ENCODE measurements around the gene CX3CL1.

The CX3CL1 gene

GRCh38 chr16:57372372-57373116, at the start of gene CX3CL1:
CX3CL1 (plus strand) TSS chr16:57372490; CDS start chr16:57372569, 79 bp downstream.
- peaks cover 0 to 43% (median 10%) of the 10 kb centered on the region in 5 donors for H3K4me1 ChIP-seq (ENCODE audit: control insufficient read depth in 5 of 5, insufficient read depth in 5 of 5, low read length in 5 of 5)
- peak within 1 kb of the TSS in 4 of 5 donors; percentile 50 to 94 (median 79) for H3K9ac ChIP-seq (ENCODE audit: low read length in 5 of 5)
- peaks cover 0 to 2% (median 0%) of the 10 kb centered on the region in 5 donors for H3K36me3 ChIP-seq (ENCODE audit: control insufficient read depth in 5 of 5, insufficient read depth in 5 of 5, low read length in 5 of 5)
- peak within 1 kb of the TSS; percentile 25 to 77 (median 64) for H3K4me3 ChIP-seq (ENCODE audit: low read depth in 1 of 5, low read length in 5 of 5)
- H3K27ac ChIP-seq (ENCODE audit: low read depth, low read length), result peak within 1 kb of the TSS; percentile 86
- peaks cover 2 to 18% (median 8%) of the 10 kb centered on the region in 5 donors for H3K27me3 ChIP-seq (ENCODE audit: control insufficient read depth in 5 of 5, insufficient read depth in 4 of 5, low read length in 5 of 5)
- no peaks in the 10 kb centered on the region for H3K9me3 ChIP-seq (ENCODE audit: control insufficient read depth in 5 of 5, low read length in 5 of 5)

GRCh38 chr16:57324749-57325148, 47.5 kb upstream of the CX3CL1 start:
- Histone ChIP-seq H3K27ac (ENCODE audit: low read depth, low read length) (no peak overlapping the region), H3K9ac (ENCODE audit: low read length in 5 of 5) (no peak overlapping the region), H3K4me3 (ENCODE audit: low read depth in 1 of 5, low read length in 5 of 5) (no peak overlapping the region), H3K9me3 (ENCODE audit: control insufficient read depth in 5 of 5, low read length in 5 of 5) (peaks cover 0 to 12% (median 4%) of the 10 kb centered on the region in 5 donors), H3K4me1 (ENCODE audit: control insufficient read depth in 5 of 5, insufficient read depth in 5 of 5, low read length in 5 of 5) (no peaks in the 10 kb centered on the region), H3K27me3 (ENCODE audit: control insufficient read depth in 5 of 5, insufficient read depth in 4 of 5, low read length in 5 of 5) (no peaks in the 10 kb centered on the region), H3K36me3 (ENCODE audit: control insufficient read depth in 5 of 5, insufficient read depth in 5 of 5, low read length in 5 of 5) (no peaks in the 10 kb centered on the region)

- Histone ChIP-seq H3K4me1 (ENCODE audit: control insufficient read depth in 5 of 5, insufficient read depth in 5 of 5, low read length in 5 of 5) (no peaks in the 10 kb centered on the region), H3K27ac (ENCODE audit: low read depth, low read length) (no peak overlapping the region), H3K27me3 (ENCODE audit: control insufficient read depth in 5 of 5, insufficient read depth in 4 of 5, low read length in 5 of 5) (no peaks in the 10 kb centered on the region), H3K4me3 (ENCODE audit: low read depth in 1 of 5, low read length in 5 of 5) (no peak overlapping the region), H3K36me3 (ENCODE audit: control insufficient read depth in 5 of 5, insufficient read depth in 5 of 5, low read length in 5 of 5) (no peaks in the 10 kb centered on the region), H3K9ac (ENCODE audit: low read length in 5 of 5) (no peak overlapping the region), H3K9me3 (ENCODE audit: control insufficient read depth in 5 of 5, low read length in 5 of 5) (peaks cover 0 to 12% (median 4%) of the 10 kb centered on the region in 5 donors)
Measured at GRCh38 chr16:57325458-57325857, 46.8 kb upstream of the CX3CL1 start.

GRCh38 chr16:57329718-57330327, 42.5 kb upstream of the CX3CL1 start:
- Histone ChIP-seq H3K36me3 (ENCODE audit: control insufficient read depth in 5 of 5, insufficient read depth in 5 of 5, low read length in 5 of 5) (no peaks in the 10 kb centered on the region), H3K4me3 (ENCODE audit: low read depth in 1 of 5, low read length in 5 of 5) (no peak overlapping the region), H3K27ac (ENCODE audit: low read depth, low read length) (no peak overlapping the region)

GRCh38 chr16:57331355-57331754, 40.9 kb upstream of the CX3CL1 start:
- H3K9ac ChIP-seq (ENCODE audit: low read length in 5 of 5), result no peak overlapping the region
- H3K4me1 ChIP-seq (ENCODE audit: control insufficient read depth in 5 of 5, insufficient read depth in 5 of 5, low read length in 5 of 5), result peaks cover 0 to 4% (median 0%) of the 10 kb centered on the region in 5 donors
- no peak overlapping the region for H3K27ac ChIP-seq (ENCODE audit: low read depth, low read length)
- peaks cover 0 to 3% (median 0%) of the 10 kb centered on the region in 5 donors for H3K27me3 ChIP-seq (ENCODE audit: control insufficient read depth in 5 of 5, insufficient read depth in 4 of 5, low read length in 5 of 5)
- H3K36me3 ChIP-seq (ENCODE audit: control insufficient read depth in 5 of 5, insufficient read depth in 5 of 5, low read length in 5 of 5), result no peaks in the 10 kb centered on the region
- no peak overlapping the region for H3K4me3 ChIP-seq (ENCODE audit: low read depth in 1 of 5, low read length in 5 of 5)
- peaks cover 0 to 8% (median 3%) of the 10 kb centered on the region in 5 donors for H3K9me3 ChIP-seq (ENCODE audit: control insufficient read depth in 5 of 5, low read length in 5 of 5)

More at GRCh38 chr16:57329718-57330327, 42.5 kb upstream of the CX3CL1 start:
- Histone ChIP-seq H3K9ac (ENCODE audit: low read length in 5 of 5) (no peak overlapping the region), H3K27me3 (ENCODE audit: control insufficient read depth in 5 of 5, insufficient read depth in 4 of 5, low read length in 5 of 5) (peaks cover 0 to 3% (median 0%) of the 10 kb centered on the region in 5 donors), H3K9me3 (ENCODE audit: control insufficient read depth in 5 of 5, low read length in 5 of 5) (peaks cover 0 to 17% (median 4%) of the 10 kb centered on the region in 5 donors), H3K4me1 (ENCODE audit: control insufficient read depth in 5 of 5, insufficient read depth in 5 of 5, low read length in 5 of 5) (no peaks in the 10 kb centered on the region)

- Histone ChIP-seq H3K4me1 (ENCODE audit: control insufficient read depth in 5 of 5, insufficient read depth in 5 of 5, low read length in 5 of 5) (peaks cover 0 to 4% (median 0%) of the 10 kb centered on the region in 5 donors), H3K27ac (ENCODE audit: low read depth, low read length) (no peak overlapping the region), H3K9ac (ENCODE audit: low read length in 5 of 5) (no peak overlapping the region), H3K4me3 (ENCODE audit: low read depth in 1 of 5, low read length in 5 of 5) (no peak overlapping the region), H3K27me3 (ENCODE audit: control insufficient read depth in 5 of 5, insufficient read depth in 4 of 5, low read length in 5 of 5) (peaks cover 0 to 3% (median 0%) of the 10 kb centered on the region in 5 donors), H3K9me3 (ENCODE audit: control insufficient read depth in 5 of 5, low read length in 5 of 5) (peaks cover 0 to 6% (median 0%) of the 10 kb centered on the region in 5 donors), H3K36me3 (ENCODE audit: control insufficient read depth in 5 of 5, insufficient read depth in 5 of 5, low read length in 5 of 5) (no peaks in the 10 kb centered on the region)
Measured at GRCh38 chr16:57333402-57333801, 38.9 kb upstream of the CX3CL1 start.

GRCh38 chr16:57335366-57335765, 36.9 kb upstream of the CX3CL1 start:
- H3K27me3 ChIP-seq (ENCODE audit: control insufficient read depth in 5 of 5, insufficient read depth in 4 of 5, low read length in 5 of 5), result peaks cover 0 to 3% (median 0%) of the 10 kb centered on the region in 5 donors
- H3K4me3 ChIP-seq (ENCODE audit: low read depth in 1 of 5, low read length in 5 of 5), result no peak overlapping the region
- H3K36me3 ChIP-seq (ENCODE audit: control insufficient read depth in 5 of 5, insufficient read depth in 5 of 5, low read length in 5 of 5), result no peaks in the 10 kb centered on the region
- peaks cover 0 to 4% (median 0%) of the 10 kb centered on the region in 5 donors for H3K4me1 ChIP-seq (ENCODE audit: control insufficient read depth in 5 of 5, insufficient read depth in 5 of 5, low read length in 5 of 5)
- no peak overlapping the region for H3K9ac ChIP-seq (ENCODE audit: low read length in 5 of 5)
- H3K9me3 ChIP-seq (ENCODE audit: control insufficient read depth in 5 of 5, low read length in 5 of 5), result peaks cover 0 to 6% (median 0%) of the 10 kb centered on the region in 5 donors
- peak overlapping the region; percentile 6 for H3K27ac ChIP-seq (ENCODE audit: low read depth, low read length)

- Histone ChIP-seq H3K27ac (ENCODE audit: low read depth, low read length) (no peak overlapping the region), H3K4me1 (ENCODE audit: control insufficient read depth in 5 of 5, insufficient read depth in 5 of 5, low read length in 5 of 5) (peaks cover 0 to 12% (median 0%) of the 10 kb centered on the region in 5 donors), H3K9ac (ENCODE audit: low read length in 5 of 5) (no peak overlapping the region), H3K9me3 (ENCODE audit: control insufficient read depth in 5 of 5, low read length in 5 of 5) (no peaks in the 10 kb centered on the region), H3K4me3 (ENCODE audit: low read depth in 1 of 5, low read length in 5 of 5) (no peak overlapping the region), H3K27me3 (ENCODE audit: control insufficient read depth in 5 of 5, insufficient read depth in 4 of 5, low read length in 5 of 5) (peaks cover 0 to 4% (median 0%) of the 10 kb centered on the region in 5 donors), H3K36me3 (ENCODE audit: control insufficient read depth in 5 of 5, insufficient read depth in 5 of 5, low read length in 5 of 5) (no peaks in the 10 kb centered on the region)
Measured at GRCh38 chr16:57341062-57341440, 31.2 kb upstream of the CX3CL1 start.

GRCh38 chr16:57341441-57342303, 30.6 kb upstream of the CX3CL1 start:
- H3K4me1 ChIP-seq (ENCODE audit: control insufficient read depth in 5 of 5, insufficient read depth in 5 of 5, low read length in 5 of 5), result peaks cover 0 to 12% (median 0%) of the 10 kb centered on the region in 5 donors

More at GRCh38 chr16:57341441-57342303, 30.6 kb upstream of the CX3CL1 start:
- peaks cover 0 to 4% (median 0%) of the 10 kb centered on the region in 5 donors for H3K27me3 ChIP-seq (ENCODE audit: control insufficient read depth in 5 of 5, insufficient read depth in 4 of 5, low read length in 5 of 5)
- no peak overlapping the region for H3K27ac ChIP-seq (ENCODE audit: low read depth, low read length)
- H3K9ac ChIP-seq (ENCODE audit: low read length in 5 of 5), result no peak overlapping the region
- no peaks in the 10 kb centered on the region for H3K36me3 ChIP-seq (ENCODE audit: control insufficient read depth in 5 of 5, insufficient read depth in 5 of 5, low read length in 5 of 5)
- H3K9me3 ChIP-seq (ENCODE audit: control insufficient read depth in 5 of 5, low read length in 5 of 5), result no peaks in the 10 kb centered on the region
- no peak overlapping the region for H3K4me3 ChIP-seq (ENCODE audit: low read depth in 1 of 5, low read length in 5 of 5)

Measured in subcutaneous abdominal adipose tissue (tissue), 5 donors.